NB4 (cell line): ENCODE data around the gene TELO2.

Experiments
- CTCF ChIP-seq: IDR thresholded peaks from one replicate; pipeline ENCODE4 v1.5.1; 2012; ENCODE audit warnings: low read depth, low read length
- MAX ChIP-seq: IDR thresholded peaks from 2 replicates; pipeline ENCODE4 v1.6.1; 2011; ENCODE audit warnings: low read depth, low read length
- MYC ChIP-seq: IDR thresholded peaks from 2 replicates; pipeline ENCODE4 v1.6.1; 2011; ENCODE audit warnings: low read depth, low read length
- POLR2A ChIP-seq: IDR thresholded peaks from 2 replicates; pipeline ENCODE4 v1.6.1; 2011; ENCODE audit warnings: mild to moderate bottlenecking; ENCODE audit not compliant: insufficient read length; ENCODE audit errors: extremely low read depth

GRCh38 chr16:1497014-1497598 lies 3.9 kb downstream of the TELO2 start:
- TF ChIP-seq MYC (no peak), CTCF (no peak), POLR2A (no peak), MAX (no peak)
